Measurements from ENCODE around the gene COL18A1.
"Not testable (repeated sequence)": the region's sequence is repeated elsewhere in the genome, so short reads cannot be mapped to it uniquely, and the experiment has no call there.

Gene COL18A1

GRCh38 chr21:45367402-45368351 is 37.3 kb upstream of the COL18A1 start:
- DNase-seq (ENCODE audit: low spot score) = no peak

- DNase-seq (ENCODE audit: low spot score) = not testable (repeated sequence)
Measured at GRCh38 chr21:45369018-45369417, 35.9 kb upstream of the COL18A1 start.

DNA sequence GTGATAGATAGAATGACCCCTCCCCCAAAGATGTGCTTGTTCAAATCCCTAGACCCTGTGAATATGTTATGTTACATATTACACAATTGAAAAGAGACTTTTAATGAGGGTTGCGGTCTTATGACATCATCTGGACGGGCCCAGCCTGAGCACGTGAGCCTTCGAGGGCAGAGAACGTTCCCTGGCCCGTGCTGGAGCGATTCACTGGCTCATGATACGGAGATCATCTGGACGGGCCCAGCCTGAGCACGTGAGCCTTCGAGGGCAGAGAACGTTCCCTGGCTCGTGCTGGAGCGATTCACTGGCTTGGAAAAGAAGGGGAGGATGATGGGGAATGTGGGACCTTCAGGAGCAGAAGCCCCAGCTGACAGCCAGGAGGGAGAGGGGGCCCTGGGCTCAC is 34.4 kb upstream of the COL18A1 start:
- no peak for DNase-seq (ENCODE audit: low spot score)

DNA sequence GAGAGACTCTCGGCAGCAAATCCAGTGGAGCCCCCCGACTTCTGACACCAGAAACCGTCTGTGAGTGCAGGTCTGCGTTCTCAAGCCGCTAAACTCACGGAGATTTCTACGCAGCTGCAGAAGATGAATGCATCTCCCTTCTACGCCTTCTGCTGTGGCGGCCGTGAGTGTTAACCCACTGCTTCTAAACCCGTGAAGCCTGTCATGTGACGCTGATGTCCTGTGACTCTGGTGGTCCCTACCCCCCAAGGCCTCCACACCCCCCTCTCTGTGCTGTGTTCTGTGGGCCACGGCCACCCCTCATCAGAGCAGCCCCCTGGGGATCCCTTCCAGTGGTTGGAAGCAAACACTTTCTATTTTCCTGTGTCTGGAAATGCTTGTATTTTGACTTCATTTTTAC is 33.9 kb upstream of the COL18A1 start:
- DNase-seq (ENCODE audit: low spot score) = no peak

DNA sequence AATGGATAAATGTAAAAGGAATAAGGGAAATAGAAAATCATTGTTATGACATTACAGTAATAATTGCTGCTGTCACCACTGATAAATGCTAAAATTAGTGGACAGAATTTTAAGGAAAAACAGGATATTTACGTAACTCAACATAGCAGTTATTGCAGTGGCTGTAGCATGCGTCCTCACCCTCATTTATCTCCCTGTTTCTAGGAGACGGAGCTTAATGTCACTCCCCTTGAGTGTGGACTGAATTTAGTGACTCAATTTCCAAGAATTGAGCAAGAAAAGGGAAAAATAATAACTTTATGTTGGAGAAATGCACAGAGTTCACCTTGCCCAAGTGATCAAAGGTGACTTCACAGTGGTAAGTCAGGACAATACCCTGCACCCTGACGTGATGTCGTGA is 33.3 kb upstream of the COL18A1 start:
- no peak for DNase-seq (ENCODE audit: low spot score)

DNA sequence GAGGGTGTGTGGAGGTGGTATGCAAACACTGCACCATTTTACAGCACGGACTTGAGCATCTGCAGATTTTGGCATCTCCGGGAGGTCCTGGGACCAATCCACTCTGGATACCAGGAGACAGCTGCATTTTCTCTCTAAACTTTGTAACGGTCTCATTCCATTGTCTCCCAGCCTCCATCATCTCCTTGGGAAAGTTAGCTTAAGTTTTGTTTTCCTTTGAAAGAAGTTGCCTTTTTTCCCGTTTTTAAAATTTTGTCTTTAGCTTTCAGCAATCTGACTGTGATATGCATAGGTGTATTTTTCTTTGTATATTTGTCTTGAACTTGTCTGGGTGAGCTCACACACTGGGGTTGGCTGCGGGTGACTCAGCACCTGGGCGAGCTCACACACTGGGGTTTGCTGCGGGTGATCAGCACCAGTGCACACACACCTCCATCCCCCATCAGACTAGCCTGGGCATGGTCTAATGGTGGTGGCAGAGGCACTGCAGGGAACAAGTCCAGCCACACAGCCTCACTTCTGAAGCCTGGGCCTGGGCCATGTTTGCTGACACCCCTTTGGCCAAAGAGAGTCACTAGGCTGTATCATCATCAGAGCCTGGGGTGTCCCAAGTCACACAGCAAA is 32.1 kb upstream of the COL18A1 start:
- no peak for DNase-seq (ENCODE audit: low spot score)

DNA sequence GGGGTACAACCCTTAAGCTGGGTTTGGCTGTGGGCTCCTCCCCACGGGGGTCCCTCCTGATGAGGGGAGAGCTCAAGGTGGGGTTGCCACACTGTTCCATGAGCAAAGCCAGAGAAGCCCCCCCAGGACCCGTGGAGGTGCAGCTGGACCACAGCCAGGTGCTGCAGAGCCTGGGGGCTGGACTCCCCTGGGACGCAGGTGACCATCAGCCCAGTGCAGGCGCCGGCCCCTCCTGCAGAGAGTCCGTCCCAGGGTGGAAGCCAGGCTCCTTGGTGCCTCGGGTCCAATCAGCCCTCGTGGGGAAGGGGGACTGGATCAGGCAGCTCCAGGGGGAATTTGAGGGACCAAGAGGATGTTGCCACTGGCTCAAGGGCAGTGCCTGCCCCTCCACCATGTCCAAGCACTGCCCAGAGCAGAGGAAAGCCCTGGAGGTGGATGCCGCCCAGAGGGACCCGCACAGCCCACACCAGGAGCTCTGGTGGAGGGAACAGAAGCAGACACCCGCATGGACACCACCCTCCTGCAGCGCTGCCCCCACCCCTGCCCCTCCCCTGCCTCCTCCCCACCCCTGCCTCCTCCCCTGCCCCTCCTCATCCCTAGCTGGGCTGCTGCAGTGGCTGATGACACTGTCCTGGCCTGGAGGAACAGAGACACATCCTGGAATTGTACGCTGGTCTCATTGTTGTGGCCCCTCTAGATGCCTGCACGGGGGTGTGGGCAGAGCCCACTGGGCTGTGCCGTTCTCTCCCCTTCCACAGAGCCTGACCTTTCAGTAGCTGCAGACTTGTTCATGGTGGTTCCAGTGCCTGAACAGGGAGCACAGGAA is 30.8 kb upstream of the COL18A1 start:
- DNase-seq (ENCODE audit: low spot score) = no peak

DNA sequence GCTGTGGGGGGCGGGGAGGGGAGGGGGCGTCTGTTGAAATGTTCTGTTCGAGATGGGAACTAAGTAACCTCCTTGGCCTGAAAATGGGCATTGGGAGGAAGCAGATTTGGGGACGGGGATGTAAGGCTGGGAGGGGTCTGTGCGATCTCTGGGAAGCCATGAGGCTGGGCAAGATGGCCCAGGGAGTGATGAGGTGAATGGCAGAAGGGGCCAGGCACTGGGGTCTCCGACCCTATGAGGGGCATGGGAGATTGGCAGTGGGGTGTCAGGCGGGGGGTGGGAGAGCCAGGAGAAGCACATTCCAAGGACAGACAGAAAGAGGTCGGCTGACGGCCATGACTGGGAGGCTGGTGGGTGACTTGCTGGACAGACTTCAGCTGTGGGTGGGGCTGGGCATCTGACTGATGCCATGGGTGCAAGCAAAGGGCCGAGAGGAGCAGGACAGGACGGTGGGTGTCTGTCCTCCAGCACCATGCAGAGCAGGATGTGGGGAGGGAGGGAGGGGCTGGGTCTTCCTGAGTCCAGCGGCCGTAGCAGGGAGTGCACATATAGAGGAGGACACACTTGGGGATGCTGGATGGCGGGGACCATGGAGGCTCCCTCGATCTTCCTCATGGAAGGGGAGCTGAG is 30.0 kb upstream of the COL18A1 start:
- no peak for DNase-seq (ENCODE audit: low spot score)

DNA sequence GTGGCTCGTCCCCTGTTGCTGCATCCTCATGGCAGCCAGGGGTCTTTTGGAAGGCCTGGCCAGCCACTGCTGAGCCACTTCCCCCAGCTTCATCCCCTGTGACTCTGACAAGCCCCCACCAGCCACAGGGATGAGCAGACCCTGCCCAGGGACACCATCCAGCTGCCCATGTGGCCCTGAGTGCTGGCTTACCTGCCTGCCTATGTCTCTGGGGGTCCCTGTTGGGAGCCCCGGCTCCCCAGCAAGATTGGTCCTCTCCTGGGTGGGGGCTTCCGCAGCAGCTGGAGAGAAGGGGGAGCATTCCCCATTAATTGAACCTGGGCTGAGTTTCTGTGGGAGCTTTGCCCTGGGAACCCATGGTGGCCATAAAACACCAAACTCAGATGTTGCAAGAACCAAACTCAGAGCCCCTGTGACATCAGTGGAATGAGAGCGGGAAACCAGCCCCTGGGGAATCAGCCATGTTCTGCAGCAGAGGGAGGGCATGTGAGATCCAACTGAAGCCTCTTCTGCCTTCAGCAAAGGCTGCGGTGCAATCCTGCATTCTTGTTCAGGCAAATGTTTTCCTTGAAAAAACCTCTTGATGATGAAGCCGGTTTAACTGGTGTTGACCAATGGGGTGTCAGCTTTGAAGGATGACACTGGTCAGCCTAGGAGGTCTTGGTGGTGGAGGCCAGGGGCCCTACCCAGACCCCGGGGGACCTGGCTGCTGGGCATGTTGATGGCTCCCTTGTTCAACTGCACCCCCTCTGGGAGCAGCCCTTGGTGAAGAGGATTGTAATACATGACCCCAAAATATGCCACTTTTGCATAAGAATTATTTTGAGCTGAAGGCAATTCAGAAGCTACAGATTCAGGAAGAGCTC is 28.3 kb upstream of the COL18A1 start:
- no peak for DNase-seq (ENCODE audit: low spot score)

DNA sequence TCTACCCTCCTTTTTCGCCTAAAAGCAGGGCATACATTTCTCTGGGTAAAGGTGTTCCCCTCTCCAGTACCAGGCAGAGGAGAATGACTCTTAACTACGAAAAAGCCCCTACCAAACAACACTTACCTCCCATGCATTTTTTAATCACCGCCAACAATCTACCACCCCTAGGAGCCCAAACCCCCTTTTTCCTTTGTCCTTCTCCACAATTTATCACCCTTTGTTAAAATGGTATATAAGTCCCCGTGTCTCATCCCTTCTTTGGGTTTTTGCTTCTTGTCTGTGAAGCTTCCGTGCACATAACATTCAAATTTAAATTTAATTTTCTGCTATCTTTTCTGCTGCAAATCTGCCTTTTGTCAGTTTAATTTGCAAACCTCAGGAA is 27.6 kb upstream of the COL18A1 start:
- DNase-seq (ENCODE audit: low spot score) = no peak

GRCh38 chr21:45377866-45378257 is 27.1 kb upstream of the COL18A1 start:
- no peak for DNase-seq (ENCODE audit: low spot score)

- no peak for DNase-seq (ENCODE audit: low spot score)
Measured at GRCh38 chr21:45378258-45378966, 26.6 kb upstream of the COL18A1 start.

GRCh38 chr21:45379171-45379900 is 25.6 kb upstream of the COL18A1 start:
- no peak for DNase-seq (ENCODE audit: low spot score)

DNA sequence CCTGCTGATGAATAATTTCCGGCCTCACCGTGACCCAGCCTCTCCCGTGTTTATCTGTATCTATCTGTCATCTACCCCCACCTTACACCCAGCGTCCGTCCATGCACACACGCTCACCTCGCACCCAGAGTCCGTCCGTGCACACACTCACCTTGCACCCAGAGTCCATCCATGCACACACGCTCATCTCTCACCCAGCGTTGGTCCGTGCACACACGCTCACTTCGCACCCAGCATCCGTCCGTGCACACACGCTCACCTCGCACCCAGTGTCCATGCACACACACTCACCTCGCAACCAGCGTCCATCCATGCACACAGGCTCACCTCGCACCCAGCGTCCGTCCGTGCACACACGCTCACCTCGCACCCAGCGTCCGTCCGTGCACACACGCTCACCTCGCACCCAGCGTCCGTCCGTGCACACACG is 25.0 kb upstream of the COL18A1 start:
- DNase-seq (ENCODE audit: low spot score) = no peak

DNA sequence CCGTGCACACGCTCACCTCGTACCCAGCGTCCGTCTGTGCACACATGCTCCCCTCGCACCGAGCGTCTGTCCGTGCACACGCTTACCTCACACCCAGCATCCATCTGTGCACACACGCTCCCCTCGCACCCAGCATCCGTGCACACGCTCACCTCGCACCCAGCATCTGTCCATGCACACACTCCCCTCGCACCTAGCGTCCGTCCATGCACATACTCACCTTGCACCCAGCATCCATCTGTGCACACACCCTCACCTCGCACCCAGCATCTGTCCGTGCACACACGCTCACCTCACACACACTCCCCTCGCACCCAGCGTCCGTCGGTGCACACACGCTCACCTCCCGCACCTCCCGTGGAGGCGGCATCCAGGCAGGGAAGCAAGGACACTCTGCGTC is 24.4 kb upstream of the COL18A1 start:
- DNase-seq (ENCODE audit: low spot score) = no peak

GRCh38 chr21:45381036-45381787 is 23.8 kb upstream of the COL18A1 start:
- no peak for DNase-seq (ENCODE audit: low spot score)

- DNase-seq (ENCODE audit: low spot score) = no peak
Measured at GRCh38 chr21:45381865-45382696, 22.9 kb upstream of the COL18A1 start.

DNA sequence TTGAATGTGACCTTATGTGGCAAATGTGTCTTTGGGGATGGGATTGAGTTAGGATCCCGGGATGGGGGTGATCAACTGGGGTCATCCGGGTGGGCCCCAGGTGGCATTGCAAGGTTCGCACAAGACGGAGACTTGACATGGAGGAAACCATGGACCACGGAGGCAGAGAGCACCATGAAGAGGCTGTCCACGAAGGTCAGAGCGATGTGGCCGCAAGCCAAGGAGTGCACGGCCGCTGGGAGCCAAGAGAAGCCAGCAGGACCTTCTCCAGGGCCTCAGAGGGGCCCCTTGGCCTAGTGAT is 22.3 kb upstream of the COL18A1 start:
- no peak for DNase-seq (ENCODE audit: low spot score)

All from hematopoietic multipotent progenitor cell treated with erythropoietin and hydrocortisone succinate and interleukin-3 and kit ligand, for 17 days (in vitro differentiated cells).